ENCODE measurements around the gene KIR3DL2.
"Not testable (repeated sequence)": the region's sequence is repeated elsewhere in the genome, so short reads cannot be mapped to it uniquely, and the experiment has no call there.

The KIR3DL2 gene

DNA sequence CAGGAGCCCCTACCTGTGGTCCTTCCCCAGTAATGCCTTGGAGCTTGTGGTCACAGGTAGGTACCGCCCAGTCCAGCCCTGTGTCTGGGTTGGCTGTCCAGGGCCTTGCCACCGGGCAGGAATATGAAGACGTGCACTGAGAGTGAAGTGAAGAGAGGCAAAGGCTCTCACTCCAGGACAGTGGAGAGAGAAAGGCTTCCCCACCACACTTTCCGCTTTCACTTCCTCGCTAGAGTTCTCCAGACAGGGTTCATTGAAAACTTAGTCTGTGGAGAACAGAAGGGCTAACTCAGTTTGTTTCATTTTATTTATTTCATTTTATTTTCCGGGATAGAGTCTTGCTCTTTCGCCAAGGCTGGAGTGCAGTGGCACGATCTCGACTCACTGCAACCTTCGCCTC, 38.0 kb downstream of the KIR3DL2 start:
- no peak overlapping the region for H3K4me3 ChIP-seq (ENCODE audit: low read depth, low read length)
- TF ChIP-seq, protein P1, sequence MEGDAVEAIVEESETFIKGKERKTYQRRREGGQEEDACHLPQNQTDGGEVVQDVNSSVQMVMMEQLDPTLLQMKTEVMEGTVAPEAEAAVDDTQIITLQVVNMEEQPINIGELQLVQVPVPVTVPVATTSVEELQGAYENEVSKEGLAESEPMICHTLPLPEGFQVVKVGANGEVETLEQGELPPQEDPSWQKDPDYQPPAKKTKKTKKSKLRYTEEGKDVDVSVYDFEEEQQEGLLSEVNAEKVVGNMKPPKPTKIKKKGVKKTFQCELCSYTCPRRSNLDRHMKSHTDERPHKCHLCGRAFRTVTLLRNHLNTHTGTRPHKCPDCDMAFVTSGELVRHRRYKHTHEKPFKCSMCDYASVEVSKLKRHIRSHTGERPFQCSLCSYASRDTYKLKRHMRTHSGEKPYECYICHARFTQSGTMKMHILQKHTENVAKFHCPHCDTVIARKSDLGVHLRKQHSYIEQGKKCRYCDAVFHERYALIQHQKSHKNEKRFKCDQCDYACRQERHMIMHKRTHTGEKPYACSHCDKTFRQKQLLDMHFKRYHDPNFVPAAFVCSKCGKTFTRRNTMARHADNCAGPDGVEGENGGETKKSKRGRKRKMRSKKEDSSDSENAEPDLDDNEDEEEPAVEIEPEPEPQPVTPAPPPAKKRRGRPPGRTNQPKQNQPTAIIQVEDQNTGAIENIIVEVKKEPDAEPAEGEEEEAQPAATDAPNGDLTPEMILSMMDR (IDR thresholded peaks at IDR 0.05; ENCODE audit: low read depth, low read length, missing control alignments) = no peak
- no peak for DNase-seq (ENCODE audit: low read depth)

DNA sequence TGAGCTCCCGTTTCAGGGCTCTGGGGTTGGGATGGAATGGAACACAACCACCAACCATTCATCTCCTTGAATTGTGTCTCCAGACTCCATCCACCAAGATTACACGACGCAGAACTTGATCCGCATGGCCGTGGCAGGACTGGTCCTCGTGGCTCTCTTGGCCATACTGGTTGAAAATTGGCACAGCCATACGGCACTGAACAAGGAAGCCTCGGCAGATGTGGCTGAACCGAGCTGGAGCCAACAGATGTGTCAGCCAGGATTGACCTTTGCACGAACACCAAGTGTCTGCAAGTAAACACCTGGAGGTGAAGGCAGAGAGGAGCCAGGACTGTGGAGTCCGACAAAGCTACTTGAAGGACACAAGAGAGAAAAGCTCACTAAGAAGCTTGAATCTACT, 39.3 kb downstream of the KIR3DL2 start:
- no peak for DNase-seq (ENCODE audit: low read depth)
- TF ChIP-seq, protein P1 (IDR thresholded peaks at IDR 0.05; ENCODE audit: low read depth, low read length, missing control alignments) = no peak
- no peak overlapping the region for H3K4me3 ChIP-seq (ENCODE audit: low read depth, low read length)

DNA sequence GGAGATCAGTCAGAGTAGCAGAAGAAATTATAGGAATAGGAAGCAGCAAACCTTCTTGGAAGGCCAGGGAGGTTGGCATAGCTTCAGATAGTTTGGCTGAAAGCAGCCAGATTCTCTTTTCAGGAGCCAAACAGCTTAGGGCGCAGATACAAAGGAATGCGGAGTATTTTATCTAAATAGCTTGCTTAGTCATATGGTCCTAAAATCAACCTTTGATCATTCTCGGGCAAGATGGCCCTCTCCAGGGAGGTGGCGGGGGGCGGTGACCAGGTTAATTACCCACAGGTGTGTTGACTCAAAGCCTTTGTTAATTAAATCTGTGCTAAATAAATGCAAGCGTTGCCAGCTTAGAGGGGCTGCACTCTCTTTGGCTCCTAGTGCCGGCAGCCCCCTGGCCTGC, 43.2 kb downstream of the KIR3DL2 start:
- TF ChIP-seq, protein P1 (IDR thresholded peaks at IDR 0.05; ENCODE audit: low read depth, low read length, missing control alignments) = no peak
- no peak for DNase-seq (ENCODE audit: low read depth)
- no peak overlapping the region for H3K4me3 ChIP-seq (ENCODE audit: low read depth, low read length)

DNA sequence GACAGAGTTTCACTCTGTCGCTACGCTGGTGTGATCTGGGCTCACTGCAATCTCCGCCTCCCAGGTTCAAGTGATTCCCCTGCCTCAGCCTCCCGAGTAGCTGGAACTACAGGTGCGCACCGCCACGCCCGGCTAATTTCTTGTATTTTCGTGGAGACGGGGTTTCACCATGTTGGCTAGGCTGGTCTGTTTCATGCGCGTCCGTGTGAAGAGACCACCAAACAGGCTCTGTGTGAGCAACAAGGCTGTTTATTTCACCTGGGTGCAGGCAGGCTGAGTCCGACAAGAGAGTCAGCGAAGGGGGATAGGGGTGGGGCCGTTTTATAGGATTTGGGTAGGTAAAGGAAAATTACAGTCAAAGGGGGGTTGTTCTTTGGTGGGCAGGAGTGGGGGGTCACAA, 43.9 kb downstream of the KIR3DL2 start:
- not testable (repeated sequence) for DNase-seq (ENCODE audit: low read depth); H3K4me3 ChIP-seq (ENCODE audit: low read depth, low read length)

DNA sequence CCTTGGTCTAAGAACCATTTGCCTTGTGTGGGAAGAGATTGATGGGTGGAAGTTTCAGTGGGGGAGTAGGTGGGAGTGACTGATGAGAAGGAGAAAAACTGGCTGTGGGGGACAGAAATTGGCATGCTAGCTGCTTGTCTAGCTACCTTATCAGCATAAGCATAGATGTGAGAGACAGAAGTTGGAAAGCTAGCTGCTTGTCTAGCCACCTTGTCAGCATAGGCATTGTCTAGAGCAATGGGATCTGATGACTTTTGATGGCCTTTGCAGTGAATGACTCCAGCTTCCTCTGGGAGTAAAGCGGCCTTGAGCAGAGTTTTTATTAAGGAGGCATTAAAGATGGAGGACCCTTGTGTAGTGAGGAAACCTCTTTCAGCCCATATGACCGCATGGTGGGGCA, 45.8 kb downstream of the KIR3DL2 start:
- TF ChIP-seq, protein P1 (IDR thresholded peaks at IDR 0.05; ENCODE audit: low read depth, low read length, missing control alignments) = no peak
- no peak for DNase-seq (ENCODE audit: low read depth)
- no peak overlapping the region for H3K4me3 ChIP-seq (ENCODE audit: low read depth, low read length)

DNA sequence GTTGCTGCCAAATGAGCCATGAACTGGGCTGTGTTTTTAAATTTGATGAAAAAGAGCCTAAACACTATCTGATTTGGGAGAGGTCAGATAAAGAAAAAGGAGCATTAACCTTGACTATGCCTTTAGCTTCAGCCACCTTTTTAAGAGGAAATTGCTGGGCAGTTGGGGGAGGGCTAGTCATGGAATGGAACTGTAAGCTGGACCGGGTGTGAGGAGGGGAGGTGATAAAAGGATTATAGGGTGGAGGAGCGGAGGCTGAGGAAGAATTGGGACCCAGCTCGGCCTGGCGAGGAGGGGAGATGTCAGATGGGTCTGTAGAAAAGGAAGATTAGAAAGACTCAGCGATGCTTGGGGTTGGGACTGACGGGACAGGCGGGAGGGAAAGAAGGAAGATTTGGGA, 48.4 kb downstream of the KIR3DL2 start:
- H3K4me3 ChIP-seq (ENCODE audit: low read depth, low read length); DNase-seq (ENCODE audit: low read depth): not testable (repeated sequence)

DNA sequence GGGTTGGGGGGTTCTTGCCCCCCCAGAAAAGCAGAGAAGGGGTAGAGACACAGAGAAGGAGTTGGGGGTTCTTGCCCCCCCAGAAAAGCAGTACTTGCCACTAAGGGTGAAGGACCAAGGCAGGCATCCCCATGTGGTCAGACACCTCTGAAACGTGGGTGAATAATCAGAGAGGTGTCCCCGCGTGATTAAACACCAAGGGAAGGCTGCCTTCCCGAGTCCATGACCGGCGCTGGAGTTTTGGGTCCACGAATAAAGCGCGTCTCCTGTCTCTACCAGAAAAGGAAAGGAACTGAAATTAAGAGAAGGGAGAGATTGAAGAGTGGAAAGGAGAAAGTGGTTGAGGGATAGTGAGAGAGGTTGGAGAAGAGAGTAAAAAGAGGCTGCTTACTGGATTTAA, 49.4 kb downstream of the KIR3DL2 start:
- not testable (repeated sequence) for H3K4me3 ChIP-seq (ENCODE audit: low read depth, low read length); DNase-seq (ENCODE audit: low read depth)

DNA sequence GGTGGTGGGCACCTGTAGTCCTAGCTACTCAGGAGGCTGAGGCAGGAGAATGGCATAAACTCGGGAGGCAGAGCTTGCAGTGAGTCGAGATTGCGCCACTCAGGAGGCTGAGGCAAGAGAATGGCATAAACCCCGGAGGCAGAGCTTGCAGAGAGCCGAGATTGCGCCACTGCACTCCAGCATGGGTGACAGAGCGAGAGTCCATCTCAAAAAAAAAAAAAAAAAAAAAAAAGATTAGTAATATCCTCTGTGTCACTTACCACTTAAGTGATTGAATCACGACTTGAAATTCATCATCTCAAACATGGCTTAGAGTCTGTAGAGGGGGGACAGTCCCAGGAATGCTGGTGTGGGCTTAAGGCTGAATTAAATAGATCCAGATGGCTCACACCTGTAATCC, 50.9 kb downstream of the KIR3DL2 start:
- DNase-seq (ENCODE audit: low read depth); H3K4me3 ChIP-seq (ENCODE audit: low read depth, low read length): not testable (repeated sequence)

DNA sequence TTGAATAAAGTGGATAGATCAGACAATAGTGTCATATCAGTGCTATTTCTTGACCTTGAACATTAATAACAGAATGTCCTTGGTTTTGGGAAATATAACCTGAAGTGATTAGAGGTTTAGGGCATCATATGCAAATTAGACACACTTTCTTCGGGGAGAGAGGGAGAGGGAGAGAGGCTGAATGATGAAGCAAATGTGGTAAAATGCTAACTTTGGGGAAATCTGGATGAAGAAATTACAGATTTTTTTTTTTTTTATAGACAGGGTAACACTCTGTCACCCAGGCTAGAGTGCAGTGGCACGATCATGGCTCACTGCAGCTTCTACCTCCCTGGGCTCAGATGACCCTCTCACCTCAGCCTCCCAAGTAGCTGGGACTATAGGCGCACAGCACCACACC, 51.8 kb downstream of the KIR3DL2 start:
- TF ChIP-seq, protein P1 (IDR thresholded peaks at IDR 0.05; ENCODE audit: low read depth, low read length, missing control alignments) = no peak

More for the DNA sequence above, 51.8 kb downstream of the KIR3DL2 start:
- no peak for DNase-seq (ENCODE audit: low read depth)
- H3K4me3 ChIP-seq (ENCODE audit: low read depth, low read length) = no peak overlapping the region

All from GM12864 (cell line).